IPS-NIHi7 (cell line): Measurements from ENCODE around the gene FUOM.
A peak's percentile ranks its signal among the peaks of the same experiment; 100 is the strongest.
"Not testable (repeated sequence)": the region's sequence is repeated elsewhere in the genome, so short reads cannot be mapped to it uniquely, and the experiment has no call there.

Source experiments
- DNase-seq: peaks from one replicate; pipeline ENCODE4 v3.0.0; 2012; ENCODE audit warnings: mixed read lengths; ENCODE audit errors: extremely low spot score

FUOM gene

GRCh38 chr10:133329491-133330202 is 28.2 kb downstream of the FUOM start:
- DNase-seq, result peak; percentile 87

- no peak for DNase-seq
Observed at GRCh38 chr10:133328358-133329343, 29.2 kb downstream of the FUOM start.

- DNase-seq, result no peak
Observed at GRCh38 chr10:133327651-133328357, 30.0 kb downstream of the FUOM start.

- no peak for DNase-seq
Observed at GRCh38 chr10:133326745-133327650, 30.8 kb downstream of the FUOM start.

GRCh38 chr10:133326223-133326551 is 31.6 kb downstream of the FUOM start:
- DNase-seq, result no peak

GRCh38 chr10:133325440-133326222 is 32.2 kb downstream of the FUOM start:
- DNase-seq, result no peak

GRCh38 chr10:133324857-133325260 is 33.0 kb downstream of the FUOM start:
- no peak for DNase-seq

GRCh38 chr10:133324198-133324792 is 33.5 kb downstream of the FUOM start:
- DNase-seq, result peak; percentile 66

GRCh38 chr10:133322064-133322709 is 35.6 kb downstream of the FUOM start:
- not testable (repeated sequence) for DNase-seq

GRCh38 chr10:133320852-133321422 is 36.9 kb downstream of the FUOM start:
- not testable (repeated sequence) for DNase-seq

- peak; percentile 79 for DNase-seq
Observed at GRCh38 chr10:133318494-133319127, 39.2 kb downstream of the FUOM start.

- DNase-seq, result no peak
Observed at GRCh38 chr10:133316732-133317131, 41.1 kb downstream of the FUOM start.

GRCh38 chr10:133316266-133316665 is 41.6 kb downstream of the FUOM start:
- no peak for DNase-seq

- no peak for DNase-seq
Observed at GRCh38 chr10:133315847-133316246, 42.0 kb downstream of the FUOM start.

GRCh38 chr10:133314911-133315310 is 42.9 kb downstream of the FUOM start:
- no peak for DNase-seq

GRCh38 chr10:133313192-133313591 is 44.6 kb downstream of the FUOM start:
- DNase-seq, result no peak

GRCh38 chr10:133312769-133313145 is 45.1 kb downstream of the FUOM start:
- no peak for DNase-seq

GRCh38 chr10:133312016-133312768 is 45.6 kb downstream of the FUOM start:
- DNase-seq, result no peak
